Measurements from ENCODE around the gene ME3.

ME3 gene

GRCh38 chr11:86507249-86507845 lies 165.1 kb downstream of the ME3 start:
- H2AK5ac ChIP-seq (ENCODE audit: low read length), result no peak overlapping the region

DNA sequence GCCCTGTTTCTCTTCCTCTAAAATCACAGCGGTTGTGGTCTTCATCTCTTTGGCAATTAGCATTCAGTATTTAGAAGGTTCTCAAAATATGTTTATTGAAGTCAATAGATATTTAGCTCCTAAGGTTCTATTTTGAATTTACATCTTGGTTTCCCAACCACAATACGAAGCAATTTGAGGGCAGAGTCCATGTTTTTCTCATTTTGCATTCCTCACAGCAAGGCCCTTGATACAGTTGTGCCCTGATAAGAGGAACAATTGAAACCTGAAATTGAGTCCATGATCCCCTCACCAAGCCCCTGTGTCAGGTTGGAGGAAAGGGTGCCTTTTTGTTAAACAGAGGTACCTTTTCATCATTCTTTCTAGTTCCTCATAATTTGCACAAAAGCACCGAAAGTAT lies 166.2 kb downstream of the ME3 start:
- H3K79me2 ChIP-seq (ENCODE audit: control insufficient read depth, insufficient read depth, low read length), result no peaks in the 10 kb centered on the region
- no peak overlapping the region for H3K4me2 ChIP-seq (ENCODE audit: low read length)
- DNase-seq, result no peak
- no peak overlapping the region for H4K8ac ChIP-seq (ENCODE audit: low read depth, low read length)
- no peaks in the 10 kb centered on the region for H3K36me3 ChIP-seq (ENCODE audit: control insufficient read depth, insufficient read depth, low read length)
- no peak overlapping the region for H2BK5ac ChIP-seq (ENCODE audit: low read length)
- H3K4me1 ChIP-seq (ENCODE audit: control insufficient read depth, low read depth, low read length), result no peaks in the 10 kb centered on the region
- H2AK5ac ChIP-seq (ENCODE audit: low read length), result no peak overlapping the region
- no peaks in the 10 kb centered on the region for H3K79me1 ChIP-seq (ENCODE audit: low read length)
- H3K27me3 ChIP-seq (ENCODE audit: insufficient read depth, low read length, poor library complexity), result no peaks in the 10 kb centered on the region
- H2BK120ac ChIP-seq (ENCODE audit: low read depth, low read length), result no peak overlapping the region
- no peak overlapping the region for H4K5ac ChIP-seq (ENCODE audit: low read length)
- H3K4me3 ChIP-seq (ENCODE audit: low read length), result no peak overlapping the region
- H3K18ac ChIP-seq (ENCODE audit: low read length), result no peak overlapping the region
- WGBS (ENCODE audit: extremely low coverage, insufficient coverage, low lambda C conversion rate), result no CpG with 5 or more reads among the region's 3 CpGs
- H3K9ac ChIP-seq (ENCODE audit: low read length), result no peak overlapping the region
- H3K56ac ChIP-seq (ENCODE audit: low read length), result no peak overlapping the region
- H3K4ac ChIP-seq (ENCODE audit: low read depth, low read length), result no peak overlapping the region
- no peak overlapping the region for H2BK15ac ChIP-seq (replicated peaks; ENCODE audit: low read depth)
- no peak overlapping the region for H3K27ac ChIP-seq (ENCODE audit: low read depth, low read length)
- no peak overlapping the region for H3K23ac ChIP-seq (ENCODE audit: low read length)

More at GRCh38 chr11:86507249-86507845, 165.1 kb downstream of the ME3 start:
- H3K36me3 ChIP-seq (ENCODE audit: control insufficient read depth, insufficient read depth, low read length), result no peaks in the 10 kb centered on the region
- no peak overlapping the region for H4K8ac ChIP-seq (ENCODE audit: low read depth, low read length)
- H3K56ac ChIP-seq (ENCODE audit: low read length), result no peak overlapping the region
- H3K4me3 ChIP-seq (ENCODE audit: low read length), result no peak overlapping the region
- no peak overlapping the region for H2BK5ac ChIP-seq (ENCODE audit: low read length)
- H3K4ac ChIP-seq (ENCODE audit: low read depth, low read length), result no peak overlapping the region
- H3K9ac ChIP-seq (ENCODE audit: low read length), result no peak overlapping the region
- no peaks in the 10 kb centered on the region for H3K79me2 ChIP-seq (ENCODE audit: control insufficient read depth, insufficient read depth, low read length)
- H3K18ac ChIP-seq (ENCODE audit: low read length), result no peak overlapping the region
- no peak overlapping the region for H3K4me2 ChIP-seq (ENCODE audit: low read length)
- DNase-seq, result no peak
- H3K23ac ChIP-seq (ENCODE audit: low read length), result no peak overlapping the region
- H3K27me3 ChIP-seq (ENCODE audit: insufficient read depth, low read length, poor library complexity), result no peaks in the 10 kb centered on the region
- no peak overlapping the region for H2BK120ac ChIP-seq (ENCODE audit: low read depth, low read length)
- WGBS (ENCODE audit: extremely low coverage, insufficient coverage, low lambda C conversion rate), result no CpG with 5 or more reads among the region's 4 CpGs
- no peak overlapping the region for H4K5ac ChIP-seq (ENCODE audit: low read length)
- H2BK15ac ChIP-seq (replicated peaks; ENCODE audit: low read depth), result no peak overlapping the region
- H3K79me1 ChIP-seq (ENCODE audit: low read length), result no peaks in the 10 kb centered on the region
- H3K4me1 ChIP-seq (ENCODE audit: control insufficient read depth, low read depth, low read length), result no peaks in the 10 kb centered on the region
- no peak overlapping the region for H3K27ac ChIP-seq (ENCODE audit: low read depth, low read length)

GRCh38 chr11:86503131-86503530 lies 169.3 kb downstream of the ME3 start:
- Histone ChIP-seq H3K79me2 (ENCODE audit: control insufficient read depth, insufficient read depth, low read length) (no peaks in the 10 kb centered on the region), H3K4me3 (ENCODE audit: low read length) (no peak overlapping the region), H3K56ac (ENCODE audit: low read length) (no peak overlapping the region), H3K23ac (ENCODE audit: low read length) (no peak overlapping the region), H3K4me2 (ENCODE audit: low read length) (no peak overlapping the region), H3K4ac (ENCODE audit: low read depth, low read length) (no peak overlapping the region), H3K79me1 (ENCODE audit: low read length) (no peaks in the 10 kb centered on the region), H4K8ac (ENCODE audit: low read depth, low read length) (no peak overlapping the region), H3K4me1 (ENCODE audit: control insufficient read depth, low read depth, low read length) (no peaks in the 10 kb centered on the region), H2BK120ac (ENCODE audit: low read depth, low read length) (no peak overlapping the region), H3K36me3 (ENCODE audit: control insufficient read depth, insufficient read depth, low read length) (no peaks in the 10 kb centered on the region), H3K27ac (ENCODE audit: low read depth, low read length) (no peak overlapping the region), H3K27me3 (ENCODE audit: insufficient read depth, low read length, poor library complexity) (no peaks in the 10 kb centered on the region), H2BK5ac (ENCODE audit: low read length) (no peak overlapping the region), H3K9ac (ENCODE audit: low read length) (no peak overlapping the region), H2BK15ac (replicated peaks; ENCODE audit: low read depth) (no peak overlapping the region), H4K5ac (ENCODE audit: low read length) (no peak overlapping the region), H3K18ac (ENCODE audit: low read length) (no peak overlapping the region), H2AK5ac (ENCODE audit: low read length) (no peak overlapping the region)
- DNase-seq, result no peak
- WGBS (ENCODE audit: extremely low coverage, insufficient coverage, low lambda C conversion rate), result no CpG with 5 or more reads among the region's 4 CpGs

- Histone ChIP-seq H3K27ac (ENCODE audit: low read depth, low read length) (no peak overlapping the region), H3K4me1 (ENCODE audit: control insufficient read depth, low read depth, low read length) (no peaks in the 10 kb centered on the region), H3K4me2 (ENCODE audit: low read length) (no peak overlapping the region), H3K79me1 (ENCODE audit: low read length) (no peaks in the 10 kb centered on the region), H3K36me3 (ENCODE audit: control insufficient read depth, insufficient read depth, low read length) (no peaks in the 10 kb centered on the region), H4K5ac (ENCODE audit: low read length) (no peak overlapping the region), H2BK120ac (ENCODE audit: low read depth, low read length) (no peak overlapping the region), H3K9ac (ENCODE audit: low read length) (no peak overlapping the region), H2BK15ac (replicated peaks; ENCODE audit: low read depth) (no peak overlapping the region), H3K56ac (ENCODE audit: low read length) (no peak overlapping the region), H3K4me3 (ENCODE audit: low read length) (no peak overlapping the region), H3K23ac (ENCODE audit: low read length) (no peak overlapping the region), H2AK5ac (ENCODE audit: low read length) (no peak overlapping the region), H3K27me3 (ENCODE audit: insufficient read depth, low read length, poor library complexity) (no peaks in the 10 kb centered on the region), H2BK5ac (ENCODE audit: low read length) (no peak overlapping the region), H3K18ac (ENCODE audit: low read length) (no peak overlapping the region), H3K4ac (ENCODE audit: low read depth, low read length) (no peak overlapping the region), H3K79me2 (ENCODE audit: control insufficient read depth, insufficient read depth, low read length) (no peaks in the 10 kb centered on the region), H4K8ac (ENCODE audit: low read depth, low read length) (no peak overlapping the region)
- DNase-seq, result no peak
- whole genome bisulfite sequencing (ENCODE audit: extremely low coverage, insufficient coverage, low lambda C conversion rate), result no CpG with 5 or more reads among the region's 3 CpGs
Observed at GRCh38 chr11:86502137-86502642, 170.2 kb downstream of the ME3 start.

GRCh38 chr11:86500500-86501140 lies 171.8 kb downstream of the ME3 start:
- H4K8ac ChIP-seq (ENCODE audit: low read depth, low read length), result no peak overlapping the region
- H3K4ac ChIP-seq (ENCODE audit: low read depth, low read length), result no peak overlapping the region
- no peaks in the 10 kb centered on the region for H3K79me1 ChIP-seq (ENCODE audit: low read length)
- no peak overlapping the region for H3K4me2 ChIP-seq (ENCODE audit: low read length)
- H3K79me2 ChIP-seq (ENCODE audit: control insufficient read depth, insufficient read depth, low read length), result no peaks in the 10 kb centered on the region
- no peak overlapping the region for H3K56ac ChIP-seq (ENCODE audit: low read length)
- H3K23ac ChIP-seq (ENCODE audit: low read length), result no peak overlapping the region
- H3K18ac ChIP-seq (ENCODE audit: low read length), result no peak overlapping the region
- DNase-seq, result no peak
- no CpG with 5 or more reads among the region's 3 CpGs for WGBS (ENCODE audit: extremely low coverage, insufficient coverage, low lambda C conversion rate)
- no peak overlapping the region for H4K5ac ChIP-seq (ENCODE audit: low read length)
- no peaks in the 10 kb centered on the region for H3K4me1 ChIP-seq (ENCODE audit: control insufficient read depth, low read depth, low read length)
- no peak overlapping the region for H2BK120ac ChIP-seq (ENCODE audit: low read depth, low read length)
- H2BK5ac ChIP-seq (ENCODE audit: low read length), result no peak overlapping the region
- H2AK5ac ChIP-seq (ENCODE audit: low read length), result no peak overlapping the region
- no peak overlapping the region for H2BK15ac ChIP-seq (replicated peaks; ENCODE audit: low read depth)
- no peak overlapping the region for H3K27ac ChIP-seq (ENCODE audit: low read depth, low read length)
- no peak overlapping the region for H3K9ac ChIP-seq (ENCODE audit: low read length)
- no peaks in the 10 kb centered on the region for H3K27me3 ChIP-seq (ENCODE audit: insufficient read depth, low read length, poor library complexity)
- H3K36me3 ChIP-seq (ENCODE audit: control insufficient read depth, insufficient read depth, low read length), result no peaks in the 10 kb centered on the region
- no peak overlapping the region for H3K4me3 ChIP-seq (ENCODE audit: low read length)

Measured in mesendoderm (in vitro differentiated cells).